GM12878 (cell line): ENCODE results near the gene ANKRD28.

ENCODE experiments used
- EP300 ChIP-seq, 2 experiments: fragments of 150-350 bp in 1 of 2; IDR thresholded peaks; 2 replicates each; pipeline ENCODE4 v1.6.1; 2011 to 2012; ENCODE audit warnings: low read depth in 2 of 2, low read length in 2 of 2, borderline replicate concordance in 1 of 2, improper control_type of control experiment in 1 of 2, inconsistent platforms in 1 of 2; ENCODE audit not compliant: control insufficient read depth in 1 of 2
- GABPA ChIP-seq: IDR thresholded peaks from 2 replicates; pipeline ENCODE4 v1.6.1; 2014; ENCODE audit warnings: antibody characterized with exemption, low read depth, mild to moderate bottlenecking, inconsistent platforms
- HDAC2 ChIP-seq: fragments of 200-600 bp; sonication (generic); IDR thresholded peaks from 2 replicates; pipeline ENCODE4 v1.6.1; 2017

DNA sequence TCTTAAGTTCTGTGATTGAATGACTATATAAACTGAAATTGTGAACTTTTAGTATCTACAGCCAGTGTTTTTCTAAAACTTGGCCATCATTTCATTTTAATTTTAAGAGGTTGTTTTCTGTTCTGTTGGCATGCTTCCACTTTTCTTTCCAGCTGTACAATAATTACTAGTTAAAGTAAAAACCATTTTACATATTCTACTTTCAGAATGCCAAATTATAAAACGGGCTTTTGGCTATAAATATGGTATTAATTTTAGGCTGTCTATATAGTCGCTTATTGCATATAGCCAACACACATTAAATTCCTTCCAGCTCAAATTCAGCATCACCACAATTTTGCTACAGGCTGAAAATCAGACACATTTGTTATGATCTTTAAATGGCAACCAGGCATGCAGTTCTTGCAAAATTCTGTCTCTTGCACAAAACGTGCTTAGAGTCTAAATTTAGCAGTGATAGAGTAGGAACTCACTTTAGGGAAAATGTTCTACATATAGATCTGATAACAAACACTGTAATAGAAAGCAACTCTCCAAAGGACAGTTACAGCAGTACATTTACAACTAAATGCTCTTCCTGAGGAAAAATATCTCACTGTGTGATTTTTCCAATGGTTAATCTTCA is 115.1 kb downstream of the ANKRD28 start:
- TF ChIP-seq HDAC2 = no peak
- TF ChIP-seq GABPA = no peak
- TF ChIP-seq EP300 (IDR thresholded peaks at IDR 0.05; ENCODE audit: borderline replicate concordance in 1 of 2, control insufficient read depth in 1 of 2, low read depth in 2 of 2, low read length in 2 of 2) = no peak
